Hepatocyte (in vitro differentiated cells): ENCODE data around the gene STAU1. TPM values are rescaled to one million over a fixed set of nuclear protein-coding genes. Genes with fewer than 3 reads are reported as not detected.
A peak's percentile ranks its signal among the peaks of the same experiment; 100 is the strongest.

Experiments used
- DNase-seq: peaks from one replicate; pipeline ENCODE4 v3.0.0-alpha.2; 2016; ENCODE audit warnings: low spot score
- H2AFZ ChIP-seq: fragments of 200-600 bp; sonication (generic); 2 replicates; pipeline ENCODE4 v1.6.0; 2016; ENCODE audit warnings: antibody characterized with exemption, mild to moderate bottlenecking
- H3K27ac ChIP-seq: fragments of 200-600 bp; sonication (generic); 2 replicates; pipeline ENCODE4 v1.5.1; 2016; ENCODE audit warnings: mild to moderate bottlenecking
- H3K27me3 ChIP-seq: fragments of 200-600 bp; sonication (generic); 2 replicates; pipeline ENCODE4 v1.6.1; 2016
- H3K36me3 ChIP-seq: fragments of 200-600 bp; sonication (generic); replicated peaks from 2 replicates; pipeline ENCODE4 v1.5.1; 2016; ENCODE audit warnings: low read depth; ENCODE audit not compliant: insufficient read depth
- H3K4me1 ChIP-seq: fragments of 200-600 bp; sonication (generic); 2 replicates; pipeline ENCODE4 v1.5.1; 2016; ENCODE audit warnings: mild to moderate bottlenecking, moderate library complexity; ENCODE audit not compliant: insufficient read depth
- H3K4me2 ChIP-seq: fragments of 200-600 bp; sonication (generic); 2 replicates; pipeline ENCODE4 v1.6.0; 2016
- H3K4me3 ChIP-seq: fragments of 200-600 bp; sonication (generic); 2 replicates; pipeline ENCODE4 v1.5.1; 2016; ENCODE audit warnings: mild to moderate bottlenecking
- H3K79me2 ChIP-seq: fragments of 200-600 bp; sonication (generic); 2 replicates; pipeline ENCODE4 v1.6.0; 2017; ENCODE audit warnings: mild to moderate bottlenecking
- H3K9me2 ChIP-seq: fragments of 200-600 bp; sonication (generic); replicated peaks from 2 replicates; pipeline ENCODE4 v1.6.0; 2017; ENCODE audit warnings: mild to moderate bottlenecking; ENCODE audit not compliant: insufficient read depth
- H3K9me3 ChIP-seq: fragments of 200-600 bp; sonication (generic); 2 replicates; pipeline ENCODE4 v1.5.1; 2016; ENCODE audit warnings: low read depth, mild to moderate bottlenecking
- H4K20me1 ChIP-seq: fragments of 200-600 bp; sonication (generic); 2 replicates; pipeline ENCODE4 v1.6.0; 2016; ENCODE audit warnings: mild to moderate bottlenecking; ENCODE audit not compliant: insufficient read depth, poor library complexity, severe bottlenecking
- EZH2 ChIP-seq: fragments of 200-600 bp; sonication (generic); IDR thresholded peaks from 2 replicates; pipeline ENCODE4 v1.6.1; 2016; ENCODE audit warnings: antibody characterized with exemption, mild to moderate bottlenecking, borderline replicate concordance
- EZH2phosphoT487 ChIP-seq: fragments of 200-600 bp; sonication (generic); IDR thresholded peaks from one replicate; pipeline ENCODE4 v1.6.1; 2018; ENCODE audit warnings: antibody characterized with exemption, mild to moderate bottlenecking, low read depth, moderate library complexity; ENCODE audit not compliant: unreplicated experiment, severe bottlenecking
- WGBS: methylation state at CpG from one replicate; pipeline ENCODE4 v1.1.6; 2016; ENCODE audit warnings: low lambda C conversion rate; ENCODE audit errors: missing lambda C conversion rate; 5-methylcytosine and 5-hydroxymethylcytosine counted together
- polyA plus RNA-seq: library from polyadenylated mRNA; unstranded; fragments of >200 nt; fragmentation: Nextera tagmentation; extraction: Ambion mirVana; gene quantifications from 2 replicates; pipeline ENCODE4 v1.2.1, GENCODE V29; 2016
- total RNA-seq: library from RNA; depleted of rRNA; stranded (reverse); fragments of >200 nt; gene quantifications from 2 replicates; pipeline ENCODE4 v1.2.3, GENCODE V29; 2014
- TF ChIP-seq, protein P1 (sequence below): fragments of 200-600 bp; sonication (generic); IDR thresholded peaks from 2 replicates; pipeline ENCODE4 v1.5.1; 2016; ENCODE audit warnings: antibody characterized with exemption, mild to moderate bottlenecking; ENCODE audit not compliant: poor library complexity

Gene STAU1
- total and polyA plus RNA-seq, 2 experiments from 2014 or later, result 72.9 to 84.5 TPM

DNA sequence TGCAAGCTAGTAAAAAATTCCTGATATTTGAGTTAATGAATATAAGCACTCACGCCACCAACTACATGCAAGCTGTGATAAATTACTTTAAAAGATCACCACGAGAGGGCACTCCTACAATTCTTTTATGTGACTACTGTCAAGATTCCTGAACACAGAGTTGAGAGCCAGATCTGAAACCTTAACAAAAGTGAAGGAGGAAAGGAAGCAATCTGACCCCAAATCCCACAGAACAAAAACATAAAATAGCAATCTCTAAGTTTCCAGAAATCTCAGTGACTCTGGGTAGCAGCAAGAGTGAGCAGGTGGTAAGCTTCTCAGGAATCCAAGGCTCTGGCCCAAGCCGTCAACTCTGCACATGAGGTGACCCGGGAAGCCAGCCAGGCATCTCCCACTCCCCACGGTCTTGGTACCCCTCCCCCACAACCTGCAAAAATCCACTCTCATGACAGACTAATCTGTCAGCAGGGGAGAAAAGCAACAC is 55.1 kb downstream of the STAU1 start:
- no peak overlapping the region for H3K4me3 ChIP-seq
- H3K9me2 ChIP-seq, result no peaks in the 10 kb centered on the region
- H3K79me2 ChIP-seq, result peaks cover 28% of the 10 kb centered on the region
- H3K36me3 ChIP-seq, result no peaks in the 10 kb centered on the region
- no peaks in the 10 kb centered on the region for H4K20me1 ChIP-seq
- no peaks in the 10 kb centered on the region for H3K27me3 ChIP-seq
- no peak overlapping the region for H3K27ac ChIP-seq
- H3K4me2 ChIP-seq, result no peak overlapping the region
- TF ChIP-seq, protein P1, sequence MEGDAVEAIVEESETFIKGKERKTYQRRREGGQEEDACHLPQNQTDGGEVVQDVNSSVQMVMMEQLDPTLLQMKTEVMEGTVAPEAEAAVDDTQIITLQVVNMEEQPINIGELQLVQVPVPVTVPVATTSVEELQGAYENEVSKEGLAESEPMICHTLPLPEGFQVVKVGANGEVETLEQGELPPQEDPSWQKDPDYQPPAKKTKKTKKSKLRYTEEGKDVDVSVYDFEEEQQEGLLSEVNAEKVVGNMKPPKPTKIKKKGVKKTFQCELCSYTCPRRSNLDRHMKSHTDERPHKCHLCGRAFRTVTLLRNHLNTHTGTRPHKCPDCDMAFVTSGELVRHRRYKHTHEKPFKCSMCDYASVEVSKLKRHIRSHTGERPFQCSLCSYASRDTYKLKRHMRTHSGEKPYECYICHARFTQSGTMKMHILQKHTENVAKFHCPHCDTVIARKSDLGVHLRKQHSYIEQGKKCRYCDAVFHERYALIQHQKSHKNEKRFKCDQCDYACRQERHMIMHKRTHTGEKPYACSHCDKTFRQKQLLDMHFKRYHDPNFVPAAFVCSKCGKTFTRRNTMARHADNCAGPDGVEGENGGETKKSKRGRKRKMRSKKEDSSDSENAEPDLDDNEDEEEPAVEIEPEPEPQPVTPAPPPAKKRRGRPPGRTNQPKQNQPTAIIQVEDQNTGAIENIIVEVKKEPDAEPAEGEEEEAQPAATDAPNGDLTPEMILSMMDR, result peak; percentile 64
- TF ChIP-seq EZH2phosphoT487, result no peak
- DNase-seq, result peak; percentile 81
- H3K4me1 ChIP-seq, result no peaks in the 10 kb centered on the region
- 59% methylated on average over 5 of the region's 5 CpGs for WGBS
- no peak overlapping the region for H2AFZ ChIP-seq
- no peaks in the 10 kb centered on the region for H3K9me3 ChIP-seq

DNA sequence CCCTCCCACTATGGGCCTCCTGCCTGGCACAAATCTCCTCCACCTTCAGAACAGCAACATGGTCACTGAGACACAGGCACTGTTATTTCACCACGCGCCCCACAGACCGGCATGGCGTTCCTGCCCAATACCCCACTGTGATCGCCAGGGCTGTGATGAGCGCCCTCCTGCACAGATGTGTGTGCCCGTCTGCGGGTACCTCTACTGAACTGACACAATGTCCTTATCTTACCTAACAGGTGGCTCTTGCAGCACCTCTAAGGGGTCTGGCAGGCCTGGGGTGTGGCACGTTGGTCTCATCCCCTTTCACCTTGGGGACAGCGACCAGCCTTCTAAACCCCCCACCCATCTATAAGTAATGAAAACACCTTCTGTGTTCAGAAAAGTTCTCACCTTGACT is 64.2 kb downstream of the STAU1 start:
- Histone ChIP-seq H3K27me3 (no peaks in the 10 kb centered on the region), H3K9me2 (no peaks in the 10 kb centered on the region), H3K27ac (no peak overlapping the region), H3K36me3 (no peaks in the 10 kb centered on the region), H3K4me3 (no peak overlapping the region), H2AFZ (no peak overlapping the region), H3K9me3 (no peaks in the 10 kb centered on the region), H3K79me2 (peaks cover 17% of the 10 kb centered on the region), H4K20me1 (no peaks in the 10 kb centered on the region), H3K4me2 (no peak overlapping the region), H3K4me1 (peaks cover 3% of the 10 kb centered on the region)
- WGBS, result 98% methylated on average over 10 of the region's 10 CpGs
- DNase-seq, result no peak
- TF ChIP-seq EZH2phosphoT487, result no peak
- TF ChIP-seq, protein P1, result no peak
- TF ChIP-seq EZH2, result no peak

DNA sequence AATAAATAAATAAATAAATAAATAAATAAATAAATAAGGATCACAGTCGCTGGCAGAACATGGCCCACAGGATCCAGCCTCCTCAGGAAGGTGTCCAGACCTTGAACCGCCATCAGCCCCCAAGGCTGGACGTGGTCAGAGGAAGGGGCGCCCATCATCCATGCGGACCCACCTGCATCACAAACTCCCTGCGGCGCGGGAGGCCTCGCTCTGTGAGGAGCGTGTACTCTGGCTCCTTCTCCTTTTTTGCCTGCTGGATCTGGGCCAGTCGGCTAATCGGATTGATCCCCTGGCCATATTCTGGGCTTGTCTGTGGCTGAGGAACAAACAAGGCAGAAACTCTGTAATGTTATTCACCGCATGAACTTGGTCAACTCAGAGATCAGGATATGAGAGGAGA is 65.2 kb downstream of the STAU1 start:
- Histone ChIP-seq H3K9me2 (no peaks in the 10 kb centered on the region), H3K36me3 (no peaks in the 10 kb centered on the region), H2AFZ (no peak overlapping the region), H4K20me1 (no peaks in the 10 kb centered on the region), H3K79me2 (peaks cover 11% of the 10 kb centered on the region), H3K27ac (no peak overlapping the region), H3K27me3 (no peaks in the 10 kb centered on the region), H3K9me3 (no peaks in the 10 kb centered on the region), H3K4me3 (no peak overlapping the region), H3K4me2 (no peak overlapping the region), H3K4me1 (peaks cover 3% of the 10 kb centered on the region)
- TF ChIP-seq EZH2phosphoT487 (no peak), EZH2 (no peak)
- TF ChIP-seq, protein P1, result no peak
- 95% methylated on average over 13 of the region's 13 CpGs for WGBS
- no peak for DNase-seq

DNA sequence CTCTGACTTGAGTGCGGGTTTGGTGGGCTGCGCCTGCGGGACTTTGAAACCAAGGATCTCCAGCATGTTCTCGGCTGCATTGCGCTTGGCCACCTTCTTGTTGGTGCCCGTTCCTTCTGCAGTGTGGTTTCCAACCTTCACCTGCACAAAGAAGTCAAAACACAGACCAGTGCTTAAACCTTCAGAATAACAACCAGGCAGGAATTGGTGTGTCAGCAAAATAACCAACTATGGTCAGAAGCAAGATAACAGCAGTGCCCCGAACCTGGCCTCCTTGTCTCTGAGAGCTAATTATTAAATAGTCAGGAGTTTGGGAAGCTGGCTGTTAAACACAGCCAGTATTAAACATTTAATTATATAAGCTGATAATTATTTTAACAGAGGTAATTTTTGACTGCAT is 68.1 kb downstream of the STAU1 start:
- no peaks in the 10 kb centered on the region for H3K9me2 ChIP-seq
- no peaks in the 10 kb centered on the region for H3K27me3 ChIP-seq
- H3K4me2 ChIP-seq, result no peak overlapping the region
- 90% methylated on average over 7 of the region's 7 CpGs for WGBS
- no peaks in the 10 kb centered on the region for H3K36me3 ChIP-seq
- H4K20me1 ChIP-seq, result no peaks in the 10 kb centered on the region
- H3K9me3 ChIP-seq, result no peaks in the 10 kb centered on the region
- no peak overlapping the region for H3K4me3 ChIP-seq
- H3K27ac ChIP-seq, result no peak overlapping the region
- H3K4me1 ChIP-seq, result peaks cover 3% of the 10 kb centered on the region
- TF ChIP-seq EZH2, result no peak
- no peak for TF ChIP-seq EZH2phosphoT487
- TF ChIP-seq, protein P1, result no peak
- peak; percentile 44 for DNase-seq
- H2AFZ ChIP-seq, result no peak overlapping the region
- H3K79me2 ChIP-seq, result peaks cover 9% of the 10 kb centered on the region
